Caco-2 (cell line): ENCODE measurements around the gene SMG9. TPM values are rescaled to one million over a fixed set of nuclear protein-coding genes. Genes with fewer than 3 reads are reported as not detected.

Source experiments
- BruUV-seq: library from RNA; stranded (reverse); fragments of 400-500 nt; replicated peaks from 2 replicates; lab custom pipeline; 2021; lab: Mats Ljungman, UMichigan
- CTCF ChIA-PET: fragments of 300-600 bp; sonication (Branson Sonifier 250); formaldehyde crosslinking; loops from one replicate; lab custom pipeline; 2022; ENCODE audit warnings: antibody characterized with exemption; lab: Charles Lee
- POLR2A ChIA-PET: fragments of 300-600 bp; sonication (Branson Sonifier 250); formaldehyde crosslinking; loops from one replicate; lab custom pipeline; 2022; ENCODE audit warnings: antibody characterized with exemption; lab: Charles Lee
- DNase-seq, 2 experiments: peaks; one replicate each; pipeline versions ENCODE4 v3.0.0 to v3.0.0-alpha.2; 2020 to 2022
- H3K27me3 ChIP-seq: replicated peaks from 2 replicates; pipeline ENCODE4 v1.6.0; 2011; ENCODE audit warnings: low read length; ENCODE audit not compliant: control insufficient read depth, insufficient read depth
- H3K36me3 ChIP-seq: 2 replicates; pipeline ENCODE4 v1.5.1; 2011; ENCODE audit warnings: low read length; ENCODE audit not compliant: control insufficient read depth, insufficient read depth
- H3K4me1 ChIP-seq: fragments of 250-450 bp; sonication (Bioruptor Pico); 2 replicates; pipeline ENCODE4 v1.5.1; 2020; ENCODE audit warnings: mild to moderate bottlenecking
- H3K4me3 ChIP-seq: 2 replicates; pipeline ENCODE4 v1.5.1; 2011; ENCODE audit warnings: low read depth, mild to moderate bottlenecking, control low read depth, low read length
- H3K9me3 ChIP-seq: fragments of 250-450 bp; sonication (Bioruptor Pico); 2 replicates; pipeline ENCODE4 v1.5.1; 2020; ENCODE audit warnings: mild to moderate bottlenecking, moderate library complexity
- H3K27ac Mint-ChIP-seq: one replicate; pipeline ENCODE4 v1.8.0; 2022; ENCODE audit warnings: mixed read lengths; ENCODE audit not compliant: unreplicated experiment
- H3K27me3 Mint-ChIP-seq: one replicate; pipeline ENCODE4 v1.8.0; 2022; ENCODE audit warnings: mixed read lengths; ENCODE audit not compliant: insufficient read depth, unreplicated experiment
- H3K36me3 Mint-ChIP-seq: one replicate; pipeline ENCODE4 v1.8.0; 2022; ENCODE audit warnings: mild to moderate bottlenecking, mixed read lengths; ENCODE audit not compliant: insufficient read depth, unreplicated experiment
- H3K4me1 Mint-ChIP-seq: one replicate; pipeline ENCODE4 v1.8.0; 2022; ENCODE audit warnings: low read depth, mixed read lengths; ENCODE audit not compliant: unreplicated experiment
- H3K4me3 Mint-ChIP-seq: one replicate; pipeline ENCODE4 v1.8.0; 2022; ENCODE audit warnings: mild to moderate bottlenecking, moderate library complexity, mixed read lengths; ENCODE audit not compliant: unreplicated experiment
- H3K9me3 Mint-ChIP-seq: one replicate; pipeline ENCODE4 v1.8.0; 2022; ENCODE audit warnings: mixed read lengths; ENCODE audit not compliant: unreplicated experiment
- intact Hi-C: fragments of 100-400 bp; cut with micrococcal nuclease; formaldehyde crosslinking; loops from one replicate; pipeline ENCODE4 v1.10.0; 2022; ENCODE audit not compliant: unreplicated experiment
- total RNA-seq: library from RNA; stranded (reverse); gene quantifications from 2 replicates; pipeline ENCODE4 v1.2.3, GENCODE V29; 2022
- TF ChIP-seq, protein P1 (sequence below), 2 experiments: fragments of 200-600 bp in 1 of 2; IDR thresholded peaks; 1 replicate in 1 of 2; 2 replicates in 1 of 2; pipeline versions ENCODE4 v1.5.1 to v1.8.0; 2011 to 2022; ENCODE audit warnings: antibody characterized with exemption in 1 of 2, control low read depth in 1 of 2, inconsistent platforms in 1 of 2, low read depth in 1 of 2, low read length in 1 of 2, mild to moderate bottlenecking in 1 of 2, moderate library complexity in 1 of 2; ENCODE audit not compliant: insufficient read depth in 1 of 2, severe bottlenecking in 1 of 2, unreplicated experiment in 1 of 2

Gene SMG9
- total RNA-seq, 1 experiment from 2014 or later: 87.6 TPM

DNA sequence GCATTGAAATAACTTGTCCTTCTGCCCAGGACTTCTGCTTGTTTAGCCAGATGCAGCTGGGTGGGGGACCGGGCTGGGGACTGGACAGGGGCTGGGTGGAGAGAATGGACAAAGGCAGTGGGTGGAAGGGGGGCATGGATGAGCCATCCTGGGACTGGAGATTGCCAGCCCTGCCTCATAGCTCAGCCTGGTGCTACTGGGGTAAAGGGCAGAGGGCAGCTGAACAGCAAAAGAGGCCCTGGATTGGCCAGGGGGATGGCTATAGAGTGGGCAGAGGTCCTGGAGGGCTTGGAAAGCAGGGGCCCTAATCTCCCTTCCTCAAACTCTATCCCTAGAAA is 67.1 kb downstream of the SMG9 start:
- ChIA-PET CTCF (interaction anchor here (0.7 kb wide), 1 partner anchor 60 kb away, joined by 5 read pairs; no protein-coding TSS in a partner anchor), POLR2A (no interaction called here)
- Histone ChIP-seq H3K27me3 (no peaks in the 10 kb centered on the region), H3K36me3 (no peaks in the 10 kb centered on the region), H3K9me3 (peaks cover 18% of the 10 kb centered on the region), H3K4me1 (no peaks in the 10 kb centered on the region), H3K4me3 (no peak overlapping the region)
- no peak overlapping the region for H3K4me3 Mint-ChIP-seq
- no TSS peak for BruUV-seq
- H3K27ac Mint-ChIP-seq: no peak overlapping the region
- no peak for DNase-seq
- H3K4me1 Mint-ChIP-seq: no peaks in the 10 kb centered on the region
- H3K36me3 Mint-ChIP-seq: no peaks in the 10 kb centered on the region
- H3K9me3 Mint-ChIP-seq: peaks cover 12% of the 10 kb centered on the region
- TF ChIP-seq, protein P1, sequence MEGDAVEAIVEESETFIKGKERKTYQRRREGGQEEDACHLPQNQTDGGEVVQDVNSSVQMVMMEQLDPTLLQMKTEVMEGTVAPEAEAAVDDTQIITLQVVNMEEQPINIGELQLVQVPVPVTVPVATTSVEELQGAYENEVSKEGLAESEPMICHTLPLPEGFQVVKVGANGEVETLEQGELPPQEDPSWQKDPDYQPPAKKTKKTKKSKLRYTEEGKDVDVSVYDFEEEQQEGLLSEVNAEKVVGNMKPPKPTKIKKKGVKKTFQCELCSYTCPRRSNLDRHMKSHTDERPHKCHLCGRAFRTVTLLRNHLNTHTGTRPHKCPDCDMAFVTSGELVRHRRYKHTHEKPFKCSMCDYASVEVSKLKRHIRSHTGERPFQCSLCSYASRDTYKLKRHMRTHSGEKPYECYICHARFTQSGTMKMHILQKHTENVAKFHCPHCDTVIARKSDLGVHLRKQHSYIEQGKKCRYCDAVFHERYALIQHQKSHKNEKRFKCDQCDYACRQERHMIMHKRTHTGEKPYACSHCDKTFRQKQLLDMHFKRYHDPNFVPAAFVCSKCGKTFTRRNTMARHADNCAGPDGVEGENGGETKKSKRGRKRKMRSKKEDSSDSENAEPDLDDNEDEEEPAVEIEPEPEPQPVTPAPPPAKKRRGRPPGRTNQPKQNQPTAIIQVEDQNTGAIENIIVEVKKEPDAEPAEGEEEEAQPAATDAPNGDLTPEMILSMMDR (IDR thresholded peaks at IDR 0.05; ENCODE audit: insufficient read depth in 1 of 2, low read depth in 1 of 2, low read length in 1 of 2, severe bottlenecking in 1 of 2, unreplicated experiment in 1 of 2): no peak
- no peaks in the 10 kb centered on the region for H3K27me3 Mint-ChIP-seq
- intact Hi-C loops: no loop called here

DNA sequence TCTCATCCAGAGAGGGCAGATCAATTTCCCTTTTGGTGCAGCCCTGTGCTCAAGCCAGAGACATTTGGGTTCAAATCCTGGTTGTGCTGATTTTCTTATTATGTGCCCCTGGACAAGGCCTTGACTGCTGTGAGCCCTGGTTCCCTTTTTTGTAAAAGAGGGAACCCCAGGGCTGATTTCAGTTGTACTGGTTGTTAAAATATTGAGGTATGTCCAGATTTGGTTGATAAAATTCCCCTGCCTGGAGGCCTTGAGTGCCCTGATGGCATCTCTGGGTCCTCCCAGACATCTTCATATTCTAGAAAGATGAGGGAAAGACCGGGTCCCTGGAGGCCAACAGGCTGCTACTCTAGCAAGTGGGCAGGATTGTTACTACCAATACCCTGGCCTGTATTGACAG is 70.4 kb downstream of the SMG9 start:
- Mint-ChIP-seq H3K27me3 (no peaks in the 10 kb centered on the region), H3K9me3 (no peaks in the 10 kb centered on the region), H3K27ac (no peak overlapping the region), H3K4me3 (no peak overlapping the region), H3K36me3 (no peaks in the 10 kb centered on the region), H3K4me1 (peaks cover 3% of the 10 kb centered on the region)
- BruUV-seq: no TSS peak
- ChIA-PET POLR2A (no interaction called here), CTCF (no interaction called here)
- intact Hi-C loops: no loop called here
- no peaks in the 10 kb centered on the region for H3K27me3 ChIP-seq
- no peak for DNase-seq
- peaks cover 4% of the 10 kb centered on the region; the same call in 1 of the 2 replicates for H3K4me1 ChIP-seq
- no peaks in the 10 kb centered on the region for H3K36me3 ChIP-seq
- no peak overlapping the region for H3K4me3 ChIP-seq
- H3K9me3 ChIP-seq: no peaks in the 10 kb centered on the region
- TF ChIP-seq, protein P1 (IDR thresholded peaks at IDR 0.05; ENCODE audit: insufficient read depth in 1 of 2, low read depth in 1 of 2, low read length in 1 of 2, severe bottlenecking in 1 of 2, unreplicated experiment in 1 of 2): no peak

GRCh38 chr19:43683905-43684304 is 70.9 kb downstream of the SMG9 start:
- peaks cover 5% of the 10 kb centered on the region for H3K4me1 Mint-ChIP-seq
- H3K36me3 Mint-ChIP-seq: no peaks in the 10 kb centered on the region
- H3K4me1 ChIP-seq: peaks cover 5% of the 10 kb centered on the region; the same call in 1 of the 2 replicates
- no peaks in the 10 kb centered on the region for H3K27me3 ChIP-seq
- H3K4me3 Mint-ChIP-seq: no peak overlapping the region
- H3K9me3 ChIP-seq: no peaks in the 10 kb centered on the region
- intact Hi-C loops: no loop called here
- no peaks in the 10 kb centered on the region for H3K27me3 Mint-ChIP-seq
- no TSS peak for BruUV-seq
- H3K9me3 Mint-ChIP-seq: no peaks in the 10 kb centered on the region
- no peaks in the 10 kb centered on the region for H3K36me3 ChIP-seq
- POLR2A ChIA-PET: no interaction called here
- CTCF ChIA-PET: no interaction called here
- H3K27ac Mint-ChIP-seq: no peak overlapping the region
- TF ChIP-seq, protein P1 (IDR thresholded peaks at IDR 0.05; ENCODE audit: insufficient read depth in 1 of 2, low read depth in 1 of 2, low read length in 1 of 2, severe bottlenecking in 1 of 2, unreplicated experiment in 1 of 2): no peak
- no peak overlapping the region for H3K4me3 ChIP-seq
- DNase-seq: no peak
